Epithelial cell of prostate (primary cell): ENCODE results near the gene ANKUB1.

Experiments
- DNase-seq: peaks from one replicate; pipeline ENCODE4 v3.0.0-alpha.2; 2011; ENCODE audit warnings: low read depth, low spot score
- H3K27ac ChIP-seq: fragments of 450-650 bp; 2 replicates; pipeline ENCODE4 v1.5.1; 2017; ENCODE audit warnings: mild to moderate bottlenecking

The ANKUB1 gene

DNA sequence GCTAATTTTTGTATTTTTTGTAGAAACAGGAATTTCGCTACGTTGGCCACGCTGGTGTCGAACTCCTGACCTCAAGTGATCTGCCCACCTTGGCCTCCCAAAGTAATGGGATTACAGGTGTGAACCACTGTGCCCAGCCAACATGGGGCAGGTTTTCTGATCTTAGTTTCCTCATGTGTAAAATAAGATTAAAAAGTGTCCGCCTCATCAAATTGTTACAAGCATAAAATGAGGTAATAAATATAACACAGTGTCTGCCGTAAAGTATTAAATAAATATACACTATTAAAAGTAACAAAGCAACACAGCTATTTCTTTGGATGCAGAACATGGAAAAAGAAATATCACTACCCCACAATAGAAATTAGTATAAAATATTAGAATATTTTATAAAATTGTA lies 23.6 kb downstream of the ANKUB1 start:
- DNase-seq, result no peak
- no peak overlapping the region for H3K27ac ChIP-seq

DNA sequence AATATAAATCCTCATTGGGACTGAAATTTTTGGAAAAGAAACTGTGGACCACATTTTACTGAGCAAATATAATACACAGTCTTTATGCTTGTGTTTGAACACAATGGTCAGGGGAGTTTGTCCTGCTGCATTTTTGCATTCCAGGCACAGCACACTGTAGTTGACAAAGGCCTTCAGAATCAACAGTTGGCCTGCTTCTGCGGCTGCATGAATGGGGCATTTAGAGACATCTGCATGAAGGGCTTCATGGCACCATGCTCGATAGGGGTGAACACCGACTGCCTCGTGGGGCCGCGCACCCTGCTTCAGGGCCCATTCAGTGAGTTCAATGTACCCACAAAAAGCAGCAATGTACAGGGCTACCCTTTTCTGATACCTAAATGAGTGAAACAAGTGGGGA lies 24.6 kb downstream of the ANKUB1 start:
- no peak for DNase-seq

DNA sequence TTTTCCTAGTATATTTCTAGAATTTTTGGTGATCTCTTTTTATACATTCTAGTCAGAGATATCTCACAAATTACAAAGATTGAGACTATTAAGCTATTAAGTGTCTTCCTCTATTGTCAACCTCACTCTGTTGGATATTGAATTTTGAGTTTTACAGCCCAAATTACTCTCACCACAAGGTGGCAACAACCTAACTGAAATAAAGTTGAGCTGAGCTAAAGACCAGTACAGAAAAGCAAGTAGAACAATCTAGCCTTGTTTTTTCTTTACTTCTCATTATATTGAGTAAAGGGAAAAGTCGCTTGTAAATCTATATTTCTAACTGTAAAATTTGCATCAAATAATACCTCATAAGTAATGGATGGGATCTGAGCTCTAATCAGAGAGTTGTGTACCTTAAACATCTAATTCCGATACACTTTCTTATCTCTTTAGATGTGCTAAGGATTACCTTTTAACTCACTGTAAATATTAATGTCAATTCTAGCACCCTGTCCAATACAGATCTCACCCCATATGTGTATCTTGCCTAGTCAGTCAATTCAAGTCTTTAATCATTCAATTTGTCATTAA lies 26.5 kb downstream of the ANKUB1 start:
- no peak overlapping the region for H3K27ac ChIP-seq
- no peak for DNase-seq

More for the DNA sequence above, 24.6 kb downstream of the ANKUB1 start:
- H3K27ac ChIP-seq, result no peak overlapping the region

DNA sequence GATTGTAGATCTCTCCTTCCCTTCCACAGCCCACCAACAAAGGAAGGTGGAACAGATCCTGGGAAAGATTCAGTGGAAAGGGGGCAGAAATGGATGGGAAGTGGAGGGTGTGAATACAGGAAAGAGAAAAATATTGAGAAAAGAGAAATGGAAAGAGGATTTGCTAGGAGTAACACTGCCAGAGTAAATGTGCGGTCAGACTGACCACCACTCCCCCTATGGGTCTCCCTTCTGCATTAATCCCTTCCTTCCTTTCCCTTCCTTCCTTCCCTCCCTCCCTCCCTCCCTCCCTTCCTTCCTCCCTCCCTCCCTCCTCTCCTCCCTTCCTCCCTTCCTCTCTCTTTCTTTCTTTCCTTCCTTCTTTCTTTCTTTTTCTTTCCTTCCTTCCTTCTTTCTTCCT lies 28.1 kb downstream of the ANKUB1 start:
- no peak for DNase-seq
- H3K27ac ChIP-seq, result no peak overlapping the region

DNA sequence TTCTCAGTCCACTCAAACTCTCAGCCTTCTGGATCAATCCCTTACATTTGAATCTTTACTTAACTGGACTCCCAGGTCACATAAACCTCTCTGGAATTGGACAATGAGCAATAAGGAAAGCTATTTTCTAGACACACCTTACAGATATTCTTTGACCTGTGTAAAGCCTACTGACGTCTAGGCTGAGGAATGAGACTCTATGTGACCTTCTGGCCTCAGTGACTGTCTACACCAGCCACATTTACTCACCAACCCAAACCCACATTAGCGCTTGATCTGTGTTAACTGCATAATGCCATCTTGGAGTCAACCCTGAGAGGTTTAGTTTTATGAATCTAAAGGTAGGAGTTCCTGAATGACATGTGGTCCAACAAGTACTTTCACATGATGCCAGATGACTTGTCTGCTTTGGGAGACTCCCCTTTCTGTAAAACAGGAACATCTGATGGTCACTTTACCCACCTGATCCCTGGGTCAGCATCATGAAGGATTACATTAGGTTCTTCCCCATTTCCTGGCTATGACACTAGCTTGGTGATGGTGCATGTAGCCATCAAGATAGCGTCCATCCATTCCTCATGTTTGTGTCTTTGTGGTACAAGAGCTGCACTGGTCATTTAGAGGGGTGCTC lies 28.7 kb downstream of the ANKUB1 start:
- DNase-seq, result no peak
- no peak overlapping the region for H3K27ac ChIP-seq

DNA sequence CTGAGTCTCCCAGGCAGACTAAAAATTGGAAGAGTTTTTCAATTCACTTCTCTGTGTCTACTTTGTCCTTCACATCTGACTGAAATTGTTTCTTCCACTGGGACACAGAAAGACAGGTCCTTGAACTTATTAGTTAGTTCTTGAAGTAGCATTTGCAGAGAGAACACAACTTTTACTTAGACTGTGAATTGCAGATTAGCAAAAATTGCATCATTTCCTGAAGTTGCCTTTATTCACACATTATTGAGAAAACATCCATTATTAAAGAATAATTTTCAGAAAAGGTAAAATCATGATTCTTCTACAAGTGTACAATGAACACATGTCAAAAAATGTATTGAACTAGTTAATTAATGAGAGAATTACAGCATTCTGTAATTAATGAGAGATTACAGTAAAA lies 38.6 kb downstream of the ANKUB1 start:
- peak overlapping the region; percentile 2 for H3K27ac ChIP-seq
- DNase-seq, result no peak

DNA sequence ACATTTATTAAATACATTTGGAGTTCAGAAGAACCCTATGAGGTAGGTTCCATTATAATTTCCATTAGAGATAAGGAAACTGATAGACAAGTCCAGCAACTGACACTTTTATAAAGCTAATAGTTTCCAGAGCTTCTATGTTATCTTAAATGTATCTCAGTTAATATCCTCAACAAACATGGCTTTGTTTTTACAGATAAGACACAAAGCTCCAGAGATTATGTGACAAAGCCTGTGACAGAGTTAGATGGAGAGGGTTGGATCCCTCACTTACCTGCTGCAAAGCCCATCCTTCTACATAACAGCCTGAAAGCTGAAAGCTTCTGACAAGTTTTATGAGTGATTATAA lies 39.6 kb downstream of the ANKUB1 start:
- H3K27ac ChIP-seq, result peak overlapping the region; percentile 51
- no peak for DNase-seq

DNA sequence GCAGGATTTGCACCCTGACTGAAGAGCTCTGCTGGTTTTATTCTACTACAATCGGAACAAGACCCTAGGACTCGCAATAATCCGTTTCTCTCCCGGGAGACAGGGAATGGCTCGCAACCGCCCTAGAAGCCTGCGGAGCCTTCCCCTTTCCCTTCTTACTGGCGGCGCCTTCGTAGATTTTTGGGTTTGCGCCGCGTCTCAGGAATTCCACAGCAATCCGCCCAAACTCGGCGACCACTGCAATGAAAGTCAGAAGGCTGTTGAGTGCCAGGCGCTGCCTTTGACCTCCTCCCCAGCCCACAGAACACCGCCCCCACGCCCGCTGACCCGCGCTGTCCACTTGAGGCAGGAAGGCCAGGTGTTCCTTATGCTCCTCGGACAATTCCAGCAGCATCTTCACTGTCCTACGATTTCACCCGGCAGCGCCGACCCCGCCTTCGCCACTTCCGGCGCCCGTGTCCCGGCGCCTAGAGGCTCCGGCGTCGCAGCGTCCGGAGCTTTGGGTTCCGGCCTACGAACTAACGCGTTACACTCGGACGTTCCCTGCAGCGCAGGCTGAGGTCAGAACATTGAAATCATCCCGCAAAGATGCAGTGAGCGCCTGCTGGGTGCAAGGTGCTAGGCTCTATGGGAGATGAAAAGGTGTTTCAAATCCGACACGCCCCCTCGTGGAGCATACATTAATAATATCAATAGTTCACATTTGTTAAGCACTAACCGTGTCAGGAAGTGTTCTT lies 40.1 kb downstream of the ANKUB1 start, which contains the start of gene COMMD2:
Gene COMMD2, minus strand, starts transcription at position 439 of the 737 bp plus-strand sequence. Its CDS starts 45 bp downstream, at position 394.
- DNase-seq, result peak; percentile 46
- H3K27ac ChIP-seq, result peak within 1 kb of the TSS; percentile 51

DNA sequence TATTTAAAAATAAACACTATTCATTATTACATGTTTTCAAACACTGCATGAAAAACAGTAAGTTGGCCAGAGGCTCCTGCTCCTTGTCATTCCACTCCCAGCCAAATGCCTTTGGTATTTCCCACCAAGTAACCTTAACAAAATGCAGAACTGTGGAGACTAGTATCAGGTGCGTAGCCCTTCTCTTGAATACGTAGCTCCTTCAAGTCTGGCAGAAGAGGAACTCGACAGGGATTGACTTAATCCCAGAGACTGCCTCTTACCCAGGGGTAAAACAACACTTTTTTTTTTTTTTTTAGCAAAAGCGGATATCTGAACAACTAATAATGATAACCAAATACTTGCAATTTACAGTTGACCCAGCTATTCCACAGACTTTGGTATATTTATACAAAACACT lies 40.8 kb downstream of the ANKUB1 start:
- DNase-seq, result no peak
- H3K27ac ChIP-seq, result no peak overlapping the region

DNA sequence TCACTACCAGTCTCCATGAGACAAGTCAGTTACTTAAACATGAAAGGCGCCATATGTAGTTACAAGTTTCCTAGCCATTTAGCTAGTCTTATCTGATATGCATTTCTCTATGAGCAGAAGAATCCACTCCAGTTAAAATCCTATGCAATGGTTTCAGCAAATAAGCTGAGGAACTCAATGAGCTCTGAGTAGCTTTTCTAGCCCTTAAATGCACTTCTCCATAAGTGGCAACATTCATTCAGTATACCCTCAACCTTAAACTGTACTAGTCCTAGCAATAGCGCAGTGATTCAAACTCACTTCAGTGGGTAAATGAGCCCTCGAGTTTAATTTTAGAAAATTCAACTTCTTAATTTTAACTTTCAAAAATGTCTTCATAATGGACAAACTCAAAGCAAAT lies 47.7 kb downstream of the ANKUB1 start:
- H3K27ac ChIP-seq, result no peak overlapping the region
- no peak for DNase-seq

DNA sequence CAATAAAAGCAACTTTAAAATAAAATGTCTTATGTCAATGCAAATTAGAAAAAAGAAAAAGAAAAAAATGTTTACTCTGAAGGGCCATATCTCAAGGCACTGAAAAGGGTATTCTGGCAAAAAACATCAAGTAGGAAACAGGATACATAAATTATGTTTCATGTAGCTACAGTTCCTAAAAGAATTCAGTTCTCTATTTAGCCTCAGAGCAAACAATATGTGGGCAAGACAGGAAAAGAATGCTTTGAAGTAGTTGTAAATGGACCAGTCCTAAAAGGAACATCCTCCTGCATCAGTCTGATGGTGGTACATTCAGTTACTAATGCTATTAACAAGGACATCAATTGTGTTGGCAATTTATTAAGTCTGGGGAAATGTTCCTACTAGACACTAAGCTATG lies 48.2 kb downstream of the ANKUB1 start:
- no peak for DNase-seq
- no peak overlapping the region for H3K27ac ChIP-seq

DNA sequence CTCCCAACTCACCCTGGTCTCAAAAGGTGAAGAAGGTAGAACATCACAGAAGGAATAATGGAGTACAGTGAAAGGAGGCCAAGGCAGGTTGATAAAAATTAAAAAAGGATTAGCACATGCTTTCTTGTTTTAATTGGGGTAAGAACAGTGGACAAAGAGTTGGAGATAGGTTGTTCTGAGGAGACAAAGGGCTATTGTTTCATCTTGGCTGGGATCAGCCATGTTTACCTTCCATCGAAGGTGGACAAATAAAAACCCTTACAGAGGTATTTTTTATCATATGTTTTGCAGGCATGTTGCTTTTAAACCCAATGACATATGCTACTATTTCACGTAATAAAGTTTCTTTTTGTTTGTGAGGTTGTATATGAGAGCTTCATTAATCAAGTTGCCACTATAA lies 53.0 kb downstream of the ANKUB1 start:
- H3K27ac ChIP-seq, result peak overlapping the region; percentile 38
- DNase-seq, result no peak

DNA sequence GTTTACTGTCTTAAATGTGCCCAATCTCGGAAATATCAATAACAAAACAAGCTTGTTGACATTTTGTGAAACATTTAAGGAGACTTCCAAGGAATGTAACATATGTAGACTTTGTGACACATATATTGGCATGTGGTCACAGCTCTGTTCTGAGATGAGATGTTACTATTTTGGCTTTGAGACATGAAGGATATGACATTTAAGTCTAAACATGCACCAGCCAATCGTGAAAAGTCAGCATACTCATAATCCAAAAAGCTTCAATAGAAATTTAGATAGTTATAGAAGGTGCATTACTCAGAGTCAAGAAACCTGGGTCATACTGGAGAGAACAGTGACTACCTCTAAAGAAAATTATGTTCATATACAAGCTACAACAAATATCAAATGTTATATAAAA lies 53.5 kb downstream of the ANKUB1 start:
- no peak for DNase-seq
- peak overlapping the region; percentile 38 for H3K27ac ChIP-seq

DNA sequence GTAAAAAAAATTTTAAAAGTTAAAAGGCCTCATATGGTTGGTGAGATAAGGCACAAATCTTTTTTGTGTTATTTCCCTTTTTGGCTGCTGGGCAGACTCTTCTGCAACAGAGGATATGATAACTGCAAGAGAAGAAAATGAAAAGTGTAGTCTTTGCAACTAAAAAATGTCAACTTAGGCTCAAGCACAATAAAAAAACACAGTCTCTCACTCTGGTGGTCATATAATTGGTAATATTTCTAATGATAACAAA lies 55.5 kb downstream of the ANKUB1 start:
- DNase-seq, result no peak
- H3K27ac ChIP-seq, result peak overlapping the region; percentile 54

DNA sequence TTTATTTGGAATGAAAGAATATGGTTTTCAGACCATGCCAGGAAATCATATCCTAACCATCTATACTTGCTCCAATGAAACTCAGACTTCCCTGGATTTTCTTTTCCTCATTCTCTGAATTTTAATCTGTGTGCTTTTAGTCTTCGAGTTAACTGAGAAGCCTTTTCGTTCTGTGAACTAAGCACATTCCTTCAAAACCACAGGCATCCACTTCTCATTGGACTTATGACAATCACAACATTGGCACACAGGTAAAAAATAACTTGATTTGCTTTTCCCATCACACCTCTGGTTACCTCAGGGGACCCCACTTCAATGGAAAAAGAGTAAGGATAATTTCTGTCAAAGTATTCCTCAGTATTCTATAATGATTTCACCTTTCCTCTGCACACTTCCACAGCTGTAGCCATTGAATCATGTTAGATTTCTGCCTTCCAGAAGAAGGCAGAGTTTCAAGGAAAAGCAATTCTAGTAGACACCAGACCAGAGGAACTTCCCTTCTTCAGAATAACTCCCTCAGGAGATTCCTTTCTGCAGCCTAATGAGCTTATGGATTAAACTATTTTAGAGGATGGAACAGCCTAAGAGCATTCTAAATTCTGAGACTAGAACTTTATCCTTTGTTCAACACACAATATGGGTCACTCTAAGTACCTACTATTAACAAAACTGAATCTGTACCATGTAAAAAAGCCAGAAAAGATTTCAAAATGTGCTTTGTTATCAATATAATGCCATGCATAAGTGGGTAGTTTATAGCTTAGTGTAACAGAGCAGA lies 56.0 kb downstream of the ANKUB1 start:
- DNase-seq, result peak; percentile 40
- peak overlapping the region; percentile 54 for H3K27ac ChIP-seq

DNA sequence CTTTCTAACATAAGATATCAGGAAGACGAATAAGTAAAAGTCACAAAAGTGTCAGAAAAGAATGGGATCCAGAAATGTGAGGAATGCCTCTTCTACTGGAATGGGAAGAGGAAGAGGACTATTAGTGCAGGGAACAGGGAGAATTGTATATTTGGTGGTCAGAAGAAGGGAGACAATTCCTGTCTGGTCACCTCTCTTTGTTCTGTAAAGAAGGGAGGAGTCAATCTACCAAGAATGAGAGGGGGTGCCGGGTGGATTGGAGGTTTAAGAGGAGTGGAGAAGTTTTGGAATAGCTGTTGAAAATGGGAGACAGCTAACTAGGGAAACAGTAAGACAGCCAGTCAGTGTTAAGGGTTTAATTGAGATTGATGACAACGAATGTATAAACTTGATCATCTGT lies 60.1 kb downstream of the ANKUB1 start:
- DNase-seq, result no peak

DNA sequence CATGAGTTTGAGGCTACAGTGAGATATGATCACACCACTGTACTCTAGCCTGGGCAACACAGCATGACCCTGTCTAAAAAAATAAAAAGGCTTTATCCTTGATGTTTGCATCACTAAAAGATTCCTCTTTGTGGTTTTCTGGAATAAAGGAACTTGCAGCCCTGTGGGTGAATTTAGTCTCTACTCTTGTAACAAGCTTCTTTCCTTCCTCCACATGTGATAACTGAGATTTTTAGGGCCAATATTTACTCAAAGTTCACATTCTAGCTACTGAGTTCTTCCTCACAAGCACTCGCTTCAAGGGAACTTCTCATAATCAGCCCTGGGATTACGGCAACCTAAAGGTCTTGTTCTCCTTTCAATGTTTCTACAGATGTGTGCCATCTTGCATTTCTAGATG lies 64.7 kb downstream of the ANKUB1 start:
- H3K27ac ChIP-seq, result no peak overlapping the region
- no peak for DNase-seq

More for the DNA sequence above, 60.1 kb downstream of the ANKUB1 start:
- H3K27ac ChIP-seq, result no peak overlapping the region

DNA sequence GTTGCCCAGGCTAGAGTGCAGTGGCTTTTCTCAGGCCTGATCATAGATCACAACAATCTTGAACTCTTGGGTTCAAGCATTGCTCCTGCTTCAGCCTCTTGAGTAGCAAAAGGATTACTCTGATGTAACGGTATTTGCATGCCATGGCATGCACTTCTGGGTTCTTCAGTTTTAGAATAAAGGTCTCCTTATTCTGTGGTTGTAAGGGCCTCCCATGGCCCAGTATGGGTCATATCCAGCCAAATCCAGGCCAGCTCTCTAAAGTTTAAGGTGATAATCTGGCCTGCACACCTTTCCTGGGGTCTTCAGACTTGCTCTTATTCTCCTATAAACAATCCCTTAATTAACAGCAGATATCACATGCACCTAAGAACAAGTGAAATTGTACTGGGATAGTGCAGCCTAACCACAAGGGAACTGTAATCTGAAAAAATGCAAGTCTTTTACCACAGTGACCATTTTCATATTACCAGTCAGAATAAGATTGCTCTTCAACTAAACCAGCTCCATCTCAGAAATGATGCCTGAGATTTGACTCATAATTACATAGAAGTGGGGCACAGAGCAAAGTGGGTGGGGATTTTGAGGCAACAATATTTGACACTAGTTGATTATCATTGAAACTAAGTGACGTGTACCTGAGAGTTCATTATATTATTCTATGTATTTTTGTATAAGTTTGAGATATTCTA lies 65.5 kb downstream of the ANKUB1 start:
- no peak overlapping the region for H3K27ac ChIP-seq
- DNase-seq, result no peak

DNA sequence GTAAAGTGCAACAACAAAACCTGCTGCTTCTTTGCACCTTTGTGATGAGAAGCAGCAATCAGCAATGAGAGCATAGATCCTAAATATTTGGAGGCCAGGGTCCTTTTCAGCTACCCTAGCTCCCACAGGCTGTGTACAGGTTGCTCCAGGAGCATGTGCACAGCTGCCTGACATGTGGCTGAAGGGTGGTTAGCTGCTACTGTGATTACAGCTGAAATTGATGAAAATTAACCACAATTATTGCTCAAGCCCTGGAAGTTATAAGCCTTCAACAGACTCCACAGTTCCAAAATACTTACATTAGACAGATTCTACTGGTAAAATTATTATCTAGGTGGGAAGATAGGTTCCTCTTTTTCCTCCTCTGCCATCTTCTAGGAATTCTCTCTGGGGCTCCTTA lies 68.6 kb downstream of the ANKUB1 start:
- H3K27ac ChIP-seq, result no peak overlapping the region
- no peak for DNase-seq

DNA sequence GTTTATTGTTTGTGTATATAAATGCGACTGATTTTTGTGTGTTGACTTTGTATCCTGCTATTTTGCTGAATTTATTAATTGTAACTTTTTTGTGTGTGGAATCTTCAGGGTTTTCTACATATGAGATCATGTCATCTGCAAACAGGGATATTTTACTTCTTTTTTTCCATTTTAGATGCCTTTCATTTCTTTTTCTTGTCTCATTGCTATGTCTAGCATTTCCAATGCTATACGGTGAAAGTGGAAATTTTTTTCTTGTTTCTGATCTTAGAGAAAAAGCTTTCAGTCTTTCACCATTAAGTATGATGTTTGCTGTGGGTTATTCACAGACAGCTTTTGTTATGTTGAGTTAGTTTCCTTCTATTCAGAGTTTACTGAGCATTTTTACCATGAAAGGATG lies 71.4 kb downstream of the ANKUB1 start:
- H3K27ac ChIP-seq, result no peak overlapping the region
- DNase-seq, result no peak
